SH-SY5Y (cell line): Measurements from ENCODE around the gene ADGRG6.

ENCODE experiments used
- GATA2 ChIP-seq: IDR thresholded peaks from 2 replicates; pipeline ENCODE4 v1.6.1; 2011; ENCODE audit warnings: mild to moderate bottlenecking, low read depth, low read length
- GATA3 ChIP-seq: IDR thresholded peaks from 2 replicates; pipeline ENCODE4 v1.6.1; 2011; ENCODE audit warnings: low read depth, mild to moderate bottlenecking, low read length, moderate library complexity

DNA sequence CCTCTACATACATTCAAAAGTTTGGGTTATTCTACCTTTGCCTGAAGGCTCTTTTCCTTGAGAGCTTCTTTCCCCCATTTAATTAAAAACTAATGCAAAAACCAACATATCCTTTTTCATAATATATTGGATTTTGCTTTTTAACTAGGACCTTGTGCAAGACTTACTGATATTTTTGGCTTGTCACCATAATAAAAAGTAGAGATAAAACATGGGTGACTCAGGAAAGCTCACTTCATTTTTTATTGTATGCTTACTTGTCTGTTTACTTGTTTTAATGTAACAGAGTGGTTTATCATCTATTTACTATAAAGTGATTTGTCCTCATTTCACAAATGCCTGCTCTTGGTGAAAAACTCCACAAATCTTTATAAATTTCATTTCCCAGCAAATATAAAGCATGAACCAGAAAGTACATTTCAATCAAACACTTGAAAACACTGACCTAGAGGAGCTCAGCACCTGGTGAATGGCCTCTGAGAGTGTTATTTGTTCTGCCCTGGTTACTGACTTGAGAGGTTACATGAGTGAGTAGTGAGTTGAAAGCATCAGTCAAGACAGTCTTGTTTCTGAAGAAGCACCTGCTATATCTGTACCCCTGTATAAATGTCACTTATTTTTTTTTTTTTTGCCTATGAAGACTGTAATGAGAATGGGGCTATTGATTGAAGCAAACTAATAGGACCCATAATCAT lies 20.8 kb downstream of the ADGRG6 start:
- TF ChIP-seq GATA3, result no peak
- TF ChIP-seq GATA2, result no peak
